ENCODE results near the gene TMEM53. TPM values are rescaled to one million over a fixed set of nuclear protein-coding genes. Genes with fewer than 3 reads are reported as not detected.
A peak's percentile ranks its signal among the peaks of the same experiment; 100 is the strongest.

Gene TMEM53
- total and polyA plus RNA-seq, 11 donors, result 8.5 to 20.0 (median 12.5) TPM

DNA sequence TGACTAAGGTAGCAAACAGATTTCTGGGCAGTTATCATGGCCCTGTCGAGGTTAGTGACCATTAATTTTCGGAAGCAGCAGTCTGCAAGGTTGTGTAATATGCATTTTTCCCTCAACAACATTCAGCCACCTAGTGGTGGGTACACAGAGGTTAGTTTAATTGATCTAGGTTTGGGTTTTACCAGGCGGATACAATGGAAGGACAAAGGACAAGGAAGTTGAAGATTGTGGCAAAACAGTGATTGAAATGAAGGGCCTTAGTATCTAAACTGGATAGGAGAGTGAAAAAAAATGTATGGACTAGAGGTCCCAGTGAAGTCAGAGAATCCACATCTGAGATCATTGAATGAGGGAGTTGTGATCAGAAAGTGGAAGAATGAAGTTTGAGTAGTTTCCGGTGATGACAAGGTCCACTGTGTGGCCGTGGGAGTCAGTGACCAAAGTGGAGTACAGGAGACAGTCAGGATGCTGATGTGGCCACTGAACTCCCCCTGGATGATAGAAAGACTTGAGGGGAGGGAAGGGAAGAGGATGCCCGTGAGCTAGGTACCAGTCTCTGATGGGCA is 3.0 kb upstream of the TMEM53 start:
- Histone ChIP-seq H3K4me3 (no peak overlapping the region), H3K4me1 (peaks cover 0 to 55% (median 21%) of the 10 kb centered on the region in 12 donors), H3K36me3 (no peaks in the 10 kb centered on the region), H3K27me3 (no peaks in the 10 kb centered on the region), H3K27ac (peak overlapping the region in 5 of 12 donors; percentile 11 to 96 (median 58)), H3K9me3 (no peaks in the 10 kb centered on the region)
- TF ChIP-seq POLR2A (IDR thresholded peaks at IDR 0.05), result no peak
- TF ChIP-seq CTCF (IDR thresholded peaks at IDR 0.05), result peak in 9 of 12 donors; percentile 20 to 45 (median 30)
- no peak for ATAC-seq
- DNase-seq, result no peak
- intact Hi-C loops (cut with DNase I), result loop anchor here in 1 of 10 donors (10.0 kb wide), 1 partner anchor 58 kb away; the partner anchor contains the start of genes KIF2C and RNU5D-1
- 62 to 70% (median 67%) methylated on average over 6 of the region's 6 CpGs for whole genome bisulfite sequencing, 4 donors

- Histone ChIP-seq H3K27ac (peak overlapping the region in 8 of 12 donors; percentile 3 to 96 (median 30)), H3K4me1 (peaks cover 0 to 62% (median 21%) of the 10 kb centered on the region in 12 donors), H3K4me3 (no peak overlapping the region), H3K9me3 (no peaks in the 10 kb centered on the region), H3K27me3 (no peaks in the 10 kb centered on the region), H3K36me3 (no peaks in the 10 kb centered on the region)
- DNase-seq (no peak), ATAC-seq (no peak)
- intact Hi-C loops (cut with DNase I), result loop anchor here in 1 of 10 donors (10.0 kb wide), 1 partner anchor 58 kb away; the partner anchor contains the start of genes KIF2C and RNU5D-1
- TF ChIP-seq POLR2A (IDR thresholded peaks at IDR 0.05), result no peak
- TF ChIP-seq CTCF (IDR thresholded peaks at IDR 0.05), result no peak
- 68 to 78% (median 71%) methylated on average over 5 of the region's 5 CpGs for WGBS, 4 donors
Observed at GRCh38 chr1:44676484-44677200, 2.4 kb upstream of the TMEM53 start.

DNA sequence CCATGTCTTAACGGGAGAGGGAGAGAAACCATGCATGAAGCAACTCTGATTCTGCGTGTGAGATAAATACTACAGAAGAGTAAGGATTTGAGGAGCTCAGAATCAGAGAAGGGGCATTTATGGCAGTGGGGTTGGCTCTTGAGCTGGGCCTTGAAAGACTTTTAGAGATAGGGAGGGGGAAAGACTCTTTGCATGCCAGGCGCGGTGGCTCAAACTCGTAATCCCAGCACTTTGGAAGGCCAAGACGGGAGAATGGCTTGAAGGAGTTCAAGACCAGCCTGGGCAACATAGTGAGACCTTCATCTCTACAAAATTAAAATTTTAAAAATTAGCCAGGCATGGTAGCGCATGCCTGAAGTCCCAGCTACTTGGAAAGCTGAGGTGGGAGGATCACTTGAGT is 905 bp upstream of the TMEM53 start:
- H3K4me3 ChIP-seq, result peak overlapping the region in 9 of 12 donors; percentile 60 to 85 (median 72)
- peak overlapping the region in 8 of 12 donors; percentile 77 to 97 (median 96) for H3K27ac ChIP-seq
- intact Hi-C loops (cut with DNase I), result loop anchor here in 1 of 10 donors (10.0 kb wide), 1 partner anchor 60 kb away; the partner anchor contains the start of genes KIF2C and RNU5D-1

More for the DNA sequence above, 905 bp upstream of the TMEM53 start:
- Histone ChIP-seq H3K36me3 (no peaks in the 10 kb centered on the region), H3K27me3 (no peaks in the 10 kb centered on the region), H3K9me3 (no peaks in the 10 kb centered on the region), H3K4me1 (peaks cover 0 to 70% (median 21%) of the 10 kb centered on the region in 12 donors)
- peak in 1 of 5 donors; percentile 18 for DNase-seq
- TF ChIP-seq POLR2A (IDR thresholded peaks at IDR 0.05), result no peak
- TF ChIP-seq CTCF (IDR thresholded peaks at IDR 0.05), result no peak
- WGBS, 4 donors, result 87 to 92% (median 89%) methylated on average over 7 of the region's 7 CpGs
- no peak for ATAC-seq

Measured in heart left ventricle (tissue), 16 donors.